Gastroesophageal sphincter (tissue), 3 donors: ENCODE results near the gene SULT1C2.

Experiments used
- CTCF ChIP-seq, 4 experiments: fragments of 200-600 bp in 2 of 4; fragments of 450-650 bp in 2 of 4; sonication (generic) in 1 of 4; IDR thresholded peaks; one replicate each; pipeline ENCODE4 v1.5.1; 2017 to 2019; ENCODE audit warnings: antibody characterized with exemption in 4 of 4, mild to moderate bottlenecking in 2 of 4, moderate library complexity in 2 of 4
- POLR2A ChIP-seq, 2 donors: fragments of 450-650 bp; IDR thresholded peaks; one replicate each; pipeline ENCODE4 v1.6.1; 2017; ENCODE audit warnings: antibody characterized with exemption in 2 of 2, mild to moderate bottlenecking in 2 of 2, moderate library complexity in 1 of 2

DNA sequence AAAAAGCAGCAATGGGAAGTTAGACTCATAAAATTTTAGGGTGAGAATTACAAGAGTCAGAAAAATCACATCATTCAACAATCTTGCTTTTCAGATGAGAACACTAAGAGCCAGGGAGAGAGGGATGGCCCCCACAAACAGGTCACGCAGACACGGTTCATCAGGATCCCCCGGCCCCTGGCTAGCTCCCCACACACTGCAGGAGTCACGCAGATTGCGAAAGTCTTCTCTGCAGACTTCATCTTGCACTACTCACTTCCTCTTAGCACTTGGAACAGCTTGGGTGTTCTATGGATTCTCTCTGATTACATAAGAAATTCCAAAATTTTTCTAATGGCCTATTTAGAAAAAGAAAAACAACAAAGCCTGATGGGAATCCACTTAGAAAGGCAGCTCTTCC lies 21.6 kb upstream of the SULT1C2 start:
- TF ChIP-seq CTCF (IDR thresholded peaks at IDR 0.05) (no peak), POLR2A (IDR thresholded peaks at IDR 0.05) (no peak)
